Nephron progenitor cell (in vitro differentiated cells): ENCODE data around the gene PEX13.
A peak's percentile ranks its signal among the peaks of the same experiment; 100 is the strongest.

Experiments used
- DNase-seq: peaks from one replicate; pipeline ENCODE4 v3.0.0; 2021
- H3K27ac Mint-ChIP-seq: 2 replicates; pipeline ENCODE4 v1.8.0; 2021; ENCODE audit warnings: mild to moderate bottlenecking, moderate library complexity, mixed read lengths
- H3K27me3 Mint-ChIP-seq: 2 replicates; pipeline ENCODE4 v1.8.0; 2021; ENCODE audit warnings: mild to moderate bottlenecking, low read depth, mixed read lengths; ENCODE audit not compliant: poor library complexity
- H3K36me3 Mint-ChIP-seq: 2 replicates; pipeline ENCODE4 v1.8.0; 2021; ENCODE audit warnings: low read depth, mixed read lengths
- H3K4me1 Mint-ChIP-seq: 2 replicates; pipeline ENCODE4 v1.8.0; 2021; ENCODE audit warnings: mixed read lengths
- H3K4me3 Mint-ChIP-seq: 2 replicates; pipeline ENCODE4 v1.8.0; 2021; ENCODE audit warnings: mild to moderate bottlenecking, moderate library complexity, mixed read lengths
- H3K9me3 Mint-ChIP-seq: 2 replicates; pipeline ENCODE4 v1.8.0; 2021; ENCODE audit warnings: mild to moderate bottlenecking, moderate library complexity, mixed read lengths
- CTCF ChIP-seq: fragments of 200-600 bp; sonication (generic); IDR thresholded peaks from 2 replicates; pipeline ENCODE4 v1.5.0; 2021; ENCODE audit warnings: antibody characterized with exemption

The PEX13 gene

GRCh38 chr2:61017556-61018317 is at the start of gene PEX13, which contains the start of gene PUS10:
PEX13 (plus strand) TSS chr2:61017720; CDS start chr2:61017760, 40 bp downstream.
PUS10 (minus strand) TSS chr2:61018255; CDS start chr2:61011890, 6,365 bp downstream.
- peaks cover 30% of the 10 kb centered on the region for H3K9me3 Mint-ChIP-seq
- H3K4me1 Mint-ChIP-seq, result peaks cover 33% of the 10 kb centered on the region
- peak; percentile 69 for DNase-seq
- peak within 1 kb of the TSS; percentile 98 for H3K27ac Mint-ChIP-seq
- no peaks in the 10 kb centered on the region for H3K27me3 Mint-ChIP-seq
- TF ChIP-seq CTCF, result no peak
- peaks cover 33% of the 10 kb centered on the region for H3K36me3 Mint-ChIP-seq
- peak within 1 kb of the TSS; percentile 100 for H3K4me3 Mint-ChIP-seq

- TF ChIP-seq CTCF, result no peak
- Mint-ChIP-seq H3K4me3 (no peak overlapping the region), H3K27ac (no peak overlapping the region), H3K36me3 (no peaks in the 10 kb centered on the region), H3K4me1 (no peaks in the 10 kb centered on the region), H3K9me3 (no peaks in the 10 kb centered on the region), H3K27me3 (peaks cover 4% of the 10 kb centered on the region)
- no peak for DNase-seq
Measured at GRCh38 chr2:60972889-60973656, 44.4 kb upstream of the PEX13 start.

- Mint-ChIP-seq H3K27me3 (peaks cover 4% of the 10 kb centered on the region), H3K4me1 (no peaks in the 10 kb centered on the region), H3K36me3 (no peaks in the 10 kb centered on the region), H3K4me3 (no peak overlapping the region), H3K9me3 (no peaks in the 10 kb centered on the region), H3K27ac (no peak overlapping the region)
- TF ChIP-seq CTCF, result no peak
- DNase-seq, result no peak
Measured at GRCh38 chr2:60973705-60974104, 43.8 kb upstream of the PEX13 start.

- H3K4me1 Mint-ChIP-seq, result no peaks in the 10 kb centered on the region
- no peak overlapping the region for H3K4me3 Mint-ChIP-seq
- H3K9me3 Mint-ChIP-seq, result no peaks in the 10 kb centered on the region
- TF ChIP-seq CTCF, result no peak
- no peak for DNase-seq
- no peak overlapping the region for H3K27ac Mint-ChIP-seq
- H3K27me3 Mint-ChIP-seq, result peaks cover 3% of the 10 kb centered on the region
- H3K36me3 Mint-ChIP-seq, result no peaks in the 10 kb centered on the region
Measured at GRCh38 chr2:60974652-60975051, 42.9 kb upstream of the PEX13 start.

- Mint-ChIP-seq H3K36me3 (no peaks in the 10 kb centered on the region), H3K27ac (no peak overlapping the region), H3K4me1 (no peaks in the 10 kb centered on the region), H3K27me3 (no peaks in the 10 kb centered on the region), H3K4me3 (no peak overlapping the region), H3K9me3 (no peaks in the 10 kb centered on the region)
- no peak for TF ChIP-seq CTCF
- no peak for DNase-seq
Measured at GRCh38 chr2:60976256-60976850, 41.2 kb upstream of the PEX13 start.
